ENCODE measurements around the gene TLE4.
"Not testable (repeated sequence)": the region's sequence is repeated elsewhere in the genome, so short reads cannot be mapped to it uniquely, and the experiment has no call there.

Gene TLE4

GRCh38 chr9:79598562-79599345 lies 27.0 kb downstream of the TLE4 start:
- DNase-seq (ENCODE audit: low spot score) = no peak
- in situ Hi-C loops (cut with MboI; ENCODE audit: low pct_unique_long_range_greater_than_20kb, low sequenced_read_pairs, unreplicated experiment) = no loop called here
- TF ChIP-seq, protein P1, sequence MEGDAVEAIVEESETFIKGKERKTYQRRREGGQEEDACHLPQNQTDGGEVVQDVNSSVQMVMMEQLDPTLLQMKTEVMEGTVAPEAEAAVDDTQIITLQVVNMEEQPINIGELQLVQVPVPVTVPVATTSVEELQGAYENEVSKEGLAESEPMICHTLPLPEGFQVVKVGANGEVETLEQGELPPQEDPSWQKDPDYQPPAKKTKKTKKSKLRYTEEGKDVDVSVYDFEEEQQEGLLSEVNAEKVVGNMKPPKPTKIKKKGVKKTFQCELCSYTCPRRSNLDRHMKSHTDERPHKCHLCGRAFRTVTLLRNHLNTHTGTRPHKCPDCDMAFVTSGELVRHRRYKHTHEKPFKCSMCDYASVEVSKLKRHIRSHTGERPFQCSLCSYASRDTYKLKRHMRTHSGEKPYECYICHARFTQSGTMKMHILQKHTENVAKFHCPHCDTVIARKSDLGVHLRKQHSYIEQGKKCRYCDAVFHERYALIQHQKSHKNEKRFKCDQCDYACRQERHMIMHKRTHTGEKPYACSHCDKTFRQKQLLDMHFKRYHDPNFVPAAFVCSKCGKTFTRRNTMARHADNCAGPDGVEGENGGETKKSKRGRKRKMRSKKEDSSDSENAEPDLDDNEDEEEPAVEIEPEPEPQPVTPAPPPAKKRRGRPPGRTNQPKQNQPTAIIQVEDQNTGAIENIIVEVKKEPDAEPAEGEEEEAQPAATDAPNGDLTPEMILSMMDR (IDR thresholded peaks at IDR 0.05; ENCODE audit: extremely low read depth, insufficient read depth, missing control alignments) = no peak

DNA sequence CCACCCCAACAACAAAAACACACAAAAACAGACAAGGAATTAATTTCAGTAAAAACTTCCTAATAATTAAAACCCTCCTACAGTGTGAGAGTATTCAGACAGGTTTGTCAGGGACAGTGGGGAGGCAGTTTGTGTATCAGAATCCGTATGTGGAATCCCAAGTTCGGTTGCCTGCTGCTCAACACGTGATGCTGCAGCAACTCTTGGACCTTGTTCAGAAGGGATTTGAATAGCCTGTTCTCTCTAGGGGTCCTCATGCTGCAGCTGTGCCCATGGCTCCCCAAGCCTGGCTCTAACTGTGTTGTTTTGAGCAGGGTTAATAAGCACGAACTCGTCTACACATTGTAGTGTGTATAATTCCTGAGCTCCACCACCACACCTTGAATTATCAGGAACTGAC lies 28.7 kb downstream of the TLE4 start:
- in situ Hi-C loops (cut with MboI; ENCODE audit: low pct_unique_long_range_greater_than_20kb, low sequenced_read_pairs, unreplicated experiment) = no loop called here
- TF ChIP-seq, protein P1 (IDR thresholded peaks at IDR 0.05; ENCODE audit: extremely low read depth, insufficient read depth, missing control alignments) = no peak
- DNase-seq (ENCODE audit: low spot score) = no peak

DNA sequence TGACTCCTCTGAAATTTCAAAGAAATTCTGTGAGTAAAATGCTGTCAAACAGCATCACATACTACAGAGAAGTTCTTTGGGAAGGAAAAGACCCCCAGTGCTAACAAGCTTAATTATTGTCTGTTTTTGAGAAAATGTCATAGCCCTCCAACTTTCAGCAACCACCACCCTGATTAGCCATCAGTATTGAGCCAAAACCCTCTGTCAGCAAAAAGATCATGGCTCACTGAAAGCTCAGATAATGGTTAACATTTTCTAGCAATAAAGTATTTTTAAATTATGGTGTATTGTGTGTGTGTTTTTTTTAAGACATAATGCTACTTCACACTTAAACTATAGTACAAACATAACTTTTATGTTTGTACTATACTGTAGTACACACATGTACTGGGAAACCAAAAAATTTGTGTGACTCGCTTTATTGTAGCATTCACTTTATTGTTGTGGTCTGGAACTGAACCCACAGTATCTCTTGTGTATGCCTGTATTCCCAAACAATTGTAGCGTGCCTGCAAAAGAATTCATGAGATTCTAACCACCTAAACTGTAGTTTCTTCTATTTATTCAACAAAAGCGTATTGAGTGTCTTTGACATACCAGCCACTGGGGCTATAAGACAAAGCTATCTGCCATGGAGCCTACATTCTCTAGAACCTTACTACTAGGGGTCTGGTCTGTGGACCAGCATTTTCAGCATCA lies 31.6 kb downstream of the TLE4 start:
- in situ Hi-C loops (cut with MboI; ENCODE audit: low pct_unique_long_range_greater_than_20kb, low sequenced_read_pairs, unreplicated experiment) = no loop called here
- TF ChIP-seq, protein P1 (IDR thresholded peaks at IDR 0.05; ENCODE audit: extremely low read depth, insufficient read depth, missing control alignments) = no peak
- DNase-seq (ENCODE audit: low spot score) = no peak

GRCh38 chr9:79604149-79604548 lies 32.4 kb downstream of the TLE4 start:
- DNase-seq (ENCODE audit: low spot score) = no peak
- TF ChIP-seq, protein P1 (IDR thresholded peaks at IDR 0.05; ENCODE audit: extremely low read depth, insufficient read depth, missing control alignments) = no peak
- in situ Hi-C loops (cut with MboI; ENCODE audit: low pct_unique_long_range_greater_than_20kb, low sequenced_read_pairs, unreplicated experiment) = no loop called here

DNA sequence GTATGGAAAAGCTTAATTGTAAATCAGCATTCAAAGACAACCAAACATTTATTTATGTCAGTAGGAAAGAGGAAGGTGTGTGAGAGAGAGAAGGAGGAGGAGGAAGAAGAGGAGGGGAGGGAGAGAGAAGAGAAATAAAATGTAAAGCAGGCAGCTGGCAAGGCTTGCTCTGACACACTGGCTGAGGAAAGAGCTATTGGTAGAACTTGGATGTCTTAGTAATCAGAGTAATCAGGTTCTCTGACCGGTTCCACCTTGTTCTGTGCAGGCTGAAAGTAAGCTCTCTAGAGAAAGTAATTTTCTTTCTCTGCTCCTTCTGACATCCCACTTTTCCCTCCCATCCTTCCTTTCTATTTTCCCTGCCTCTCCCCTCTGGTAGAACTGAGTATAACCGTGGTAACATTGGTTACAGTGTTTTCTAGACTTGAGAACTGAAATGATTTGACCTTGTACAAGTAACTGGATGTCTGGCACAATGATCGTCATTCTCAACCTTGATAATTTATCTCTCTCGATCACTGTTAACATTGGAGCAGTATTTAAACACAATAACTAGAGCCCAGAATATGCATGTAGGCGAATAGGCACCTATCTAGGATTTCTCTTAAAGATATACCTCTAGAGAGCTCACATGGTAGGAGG lies 33.3 kb downstream of the TLE4 start:
- TF ChIP-seq, protein P1 (IDR thresholded peaks at IDR 0.05; ENCODE audit: extremely low read depth, insufficient read depth, missing control alignments) = no peak
- DNase-seq (ENCODE audit: low spot score) = no peak
- in situ Hi-C loops (cut with MboI; ENCODE audit: low pct_unique_long_range_greater_than_20kb, low sequenced_read_pairs, unreplicated experiment) = no loop called here

DNA sequence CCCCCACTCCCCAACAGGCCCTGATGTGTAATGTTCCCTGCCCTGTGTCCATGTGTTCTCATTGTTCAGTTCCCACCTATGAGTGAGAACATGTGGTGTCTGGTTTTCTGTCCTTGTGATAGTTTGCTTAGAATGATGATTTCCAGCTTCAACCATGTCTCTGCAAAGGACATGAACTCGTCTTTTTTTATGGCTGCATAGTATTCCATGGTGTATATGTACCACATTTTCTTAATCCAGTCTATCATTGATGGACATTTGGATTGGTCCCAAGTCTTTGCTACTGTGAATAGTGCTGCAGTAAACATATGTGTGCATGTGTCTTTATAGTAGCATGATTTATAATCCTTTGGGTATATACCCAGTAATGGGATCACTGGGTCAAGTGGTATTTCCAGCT lies 34.8 kb downstream of the TLE4 start:
- in situ Hi-C loops (cut with MboI; ENCODE audit: low pct_unique_long_range_greater_than_20kb, low sequenced_read_pairs, unreplicated experiment); DNase-seq (ENCODE audit: low spot score): not testable (repeated sequence)
